GM21367 (cell line): ENCODE results near the gene DHCR24.

Source experiments
- ATAC-seq: cut with Tn5 transposase; IDR thresholded peaks from one replicate; pipeline ENCODE4 v1.9.1; 2021; ENCODE audit not compliant: unreplicated experiment

DHCR24 gene

DNA sequence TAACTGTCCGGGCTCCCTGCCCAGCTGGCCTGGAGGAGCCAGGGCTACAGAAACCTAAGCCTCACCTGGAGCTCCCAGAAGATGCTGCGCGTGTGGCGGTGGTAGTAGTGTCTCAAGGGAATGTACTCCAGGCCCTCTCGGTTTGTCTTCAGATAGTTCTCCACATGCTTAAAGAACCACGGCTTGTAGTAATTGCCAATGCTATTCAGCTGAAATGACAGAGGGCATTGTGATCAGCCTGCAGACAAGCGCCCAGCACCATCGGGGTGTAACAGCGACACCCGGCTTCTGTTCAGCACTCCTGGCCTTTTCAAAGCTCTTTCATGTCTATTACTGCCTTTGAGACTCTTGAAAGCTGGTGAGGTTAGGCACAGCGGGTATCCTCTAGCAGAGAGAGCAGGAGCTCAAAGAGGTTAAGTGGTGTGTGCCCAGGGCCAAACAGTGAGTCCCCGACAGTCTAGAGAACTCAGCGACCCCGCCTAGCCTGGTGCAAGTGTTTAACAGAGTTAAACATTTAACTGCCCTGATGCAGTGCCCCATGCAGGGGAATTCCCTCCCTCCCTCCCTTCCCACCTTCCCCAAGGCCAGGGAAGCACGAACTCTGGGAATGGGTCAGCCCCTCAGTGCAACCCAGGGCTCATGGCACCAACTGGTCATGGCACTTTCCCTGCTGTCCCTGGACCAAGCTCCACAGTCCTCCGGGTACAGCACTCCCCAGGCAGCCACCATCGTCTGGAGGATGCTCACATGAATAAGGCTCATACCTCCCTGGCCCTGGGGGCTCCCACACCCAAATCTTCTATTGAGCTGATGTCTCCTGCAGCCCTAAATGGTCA lies 21.5 kb downstream of the DHCR24 start:
- no peak for ATAC-seq

DNA sequence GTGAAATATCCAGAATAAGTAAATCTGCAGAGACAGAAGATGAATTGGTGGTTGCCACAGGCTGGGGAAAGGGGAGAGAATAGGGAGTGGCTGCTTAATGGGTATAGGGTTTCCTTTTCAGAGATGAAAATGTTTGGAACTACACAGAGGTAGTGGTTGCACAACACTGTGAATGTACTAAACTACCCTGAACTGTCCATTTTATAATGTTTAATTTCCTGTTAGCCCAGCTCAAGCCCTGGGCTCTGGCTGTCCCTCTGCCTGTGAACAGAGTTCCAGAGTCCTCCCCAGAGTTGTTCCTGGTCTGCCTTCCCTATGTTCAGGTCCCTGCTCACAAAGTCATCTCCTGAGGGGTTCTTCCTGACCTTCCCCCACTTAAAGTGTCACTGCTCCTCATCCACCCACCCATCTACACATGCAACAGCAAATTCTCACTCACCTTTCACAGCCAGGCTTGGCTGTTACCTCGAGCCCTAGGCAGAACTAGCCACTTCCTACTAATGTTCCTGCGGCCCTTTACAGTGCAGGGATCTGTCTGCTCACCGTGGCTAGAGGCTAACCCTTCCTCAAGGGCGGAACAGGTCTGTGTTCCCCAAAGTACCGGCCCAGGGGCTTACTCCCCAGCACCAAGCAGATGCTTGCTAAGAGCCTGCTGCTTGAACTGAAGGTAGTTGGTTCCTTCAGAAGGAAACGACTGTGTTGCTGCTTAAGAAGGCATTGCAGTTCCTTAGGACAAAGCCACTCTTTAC lies 22.4 kb downstream of the DHCR24 start:
- ATAC-seq: no peak

DNA sequence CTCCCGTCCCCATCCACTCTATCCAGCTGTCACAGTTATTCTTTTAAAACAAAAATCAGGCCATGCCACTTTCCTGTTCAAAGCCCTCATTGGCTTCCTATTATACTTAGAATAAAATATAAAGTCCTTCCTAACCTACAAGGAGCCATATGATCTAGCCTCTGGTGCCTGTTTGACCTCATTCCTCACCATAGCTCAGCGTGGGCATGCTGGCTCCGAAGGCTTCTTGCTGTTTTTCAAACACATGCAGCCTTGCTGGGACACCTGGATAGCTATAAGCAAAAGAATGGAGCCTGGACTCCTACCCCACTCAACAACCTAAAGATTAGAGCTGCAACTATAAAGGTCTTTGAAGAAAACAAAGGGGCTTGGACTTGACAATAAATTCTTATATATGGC lies 23.7 kb downstream of the DHCR24 start:
- ATAC-seq: no peak

DNA sequence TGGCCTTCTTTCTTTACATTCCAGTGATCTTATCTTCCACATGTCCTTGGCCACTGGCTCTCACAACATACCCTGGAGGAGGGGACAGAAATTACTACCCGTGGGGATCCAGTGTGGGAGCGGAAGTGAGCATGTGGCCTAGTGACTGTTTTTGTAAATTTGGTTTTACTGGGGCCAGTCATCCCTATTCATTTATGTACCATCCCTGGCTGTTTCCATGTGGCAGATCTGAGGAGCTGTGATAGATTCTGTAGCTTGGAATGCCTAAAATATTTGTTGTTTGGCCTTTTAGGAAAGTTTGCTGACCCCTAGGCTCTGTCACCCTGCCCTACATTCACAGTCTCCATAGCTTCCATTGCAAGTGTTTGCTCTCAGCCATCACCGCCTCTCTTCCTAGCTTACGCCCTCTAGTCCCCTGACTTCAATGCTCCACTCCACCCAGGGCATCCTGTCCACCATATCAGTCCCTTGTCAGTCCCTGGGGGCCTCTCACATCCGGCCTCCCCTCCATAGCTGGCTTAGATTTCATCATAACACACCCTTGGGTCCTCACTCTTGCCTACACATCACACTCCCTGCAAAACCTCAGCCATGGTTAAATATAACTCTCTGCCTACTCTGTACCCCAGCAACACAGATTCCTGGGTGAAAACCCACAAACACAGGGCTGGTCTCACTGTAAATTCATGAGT lies 25.8 kb downstream of the DHCR24 start:
- no peak for ATAC-seq

DNA sequence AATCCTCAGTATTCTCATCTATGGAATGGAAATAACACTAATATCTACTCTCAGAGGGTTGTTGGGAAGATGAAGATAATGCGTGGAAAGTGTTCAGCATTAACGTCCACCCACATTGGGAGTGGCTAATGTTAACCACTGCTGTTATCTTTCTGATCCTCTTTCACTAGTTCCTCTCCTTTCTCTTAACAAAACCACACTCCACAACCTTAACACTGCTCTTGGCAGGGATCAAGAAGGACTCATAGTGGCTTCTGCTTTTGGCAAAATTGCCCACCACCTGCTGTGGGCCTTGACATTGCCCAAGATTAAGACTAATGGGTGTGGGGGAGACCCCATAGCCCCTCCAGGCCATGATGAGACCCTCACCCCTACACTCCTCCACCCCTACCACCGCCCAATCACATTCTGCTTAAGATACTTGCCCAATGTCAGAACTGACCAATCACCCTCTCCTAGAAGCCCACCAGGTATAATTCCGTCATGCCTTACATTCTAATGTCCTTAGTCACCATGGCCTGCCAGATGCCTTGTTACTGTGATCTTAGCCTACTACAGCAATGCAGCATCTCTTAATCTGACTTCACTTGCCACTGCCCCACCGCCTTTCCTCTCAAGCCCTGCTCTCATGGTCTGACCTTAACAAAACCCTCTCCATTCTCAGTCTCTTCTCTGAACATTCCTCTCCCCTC lies 27.1 kb downstream of the DHCR24 start:
- ATAC-seq: no peak

DNA sequence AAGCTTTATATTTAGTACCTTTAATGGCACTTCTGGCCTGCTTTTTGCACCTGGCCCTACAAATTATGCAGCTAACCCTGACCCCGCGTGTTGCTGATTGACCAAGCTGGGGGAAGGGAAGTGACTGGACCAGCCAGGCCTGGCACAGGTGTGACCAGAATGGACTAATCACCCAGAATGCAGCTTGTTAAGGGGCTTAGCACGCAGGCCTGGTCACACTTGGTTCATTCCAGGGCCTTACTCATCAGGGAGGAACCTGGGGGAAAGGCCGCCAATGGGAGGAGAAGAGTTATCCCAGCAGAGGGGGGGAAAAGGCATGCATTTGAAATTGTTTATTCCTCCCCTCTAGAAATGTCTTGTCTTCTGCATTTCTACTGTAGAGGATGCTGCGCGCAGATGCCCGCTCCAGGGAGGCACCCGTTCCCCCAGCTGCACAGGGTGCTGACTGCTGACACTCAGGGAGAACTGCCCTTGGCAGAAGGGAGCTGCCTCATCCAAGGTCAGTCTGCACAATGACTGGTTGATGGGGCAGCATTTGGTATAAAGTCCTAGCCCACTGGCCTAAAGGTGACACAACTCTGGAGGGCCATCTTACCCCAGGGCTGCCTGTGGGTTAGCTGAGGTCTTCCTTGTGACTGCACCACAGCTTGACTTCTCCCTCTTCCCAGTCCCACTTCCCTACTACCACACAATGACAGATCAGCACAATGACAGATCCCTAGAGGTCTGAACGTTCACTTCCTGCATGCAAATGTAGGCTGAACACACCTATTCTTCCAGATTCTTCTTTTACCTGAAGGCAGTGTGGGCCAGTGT lies 29.0 kb downstream of the DHCR24 start:
- ATAC-seq: no peak

DNA sequence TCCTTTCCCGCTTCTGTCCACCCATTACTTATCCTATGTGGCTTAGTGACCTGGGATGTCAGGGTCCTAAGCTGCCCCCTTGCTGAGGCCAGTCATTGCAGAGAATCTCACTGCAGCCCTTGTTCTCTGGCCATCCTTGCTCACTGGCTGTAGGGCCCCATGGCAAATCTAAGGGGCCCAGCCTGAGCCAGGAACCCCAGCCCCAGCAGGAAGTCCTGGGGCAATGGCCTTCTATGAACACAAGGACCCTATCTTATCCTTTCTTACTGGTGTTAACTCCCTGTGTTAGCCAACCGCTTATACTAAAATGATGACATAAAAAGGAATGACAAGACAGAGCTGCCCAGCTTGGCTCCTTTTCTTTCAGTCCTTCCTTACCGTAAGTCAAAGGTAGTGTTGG lies 29.9 kb downstream of the DHCR24 start:
- no peak for ATAC-seq

DNA sequence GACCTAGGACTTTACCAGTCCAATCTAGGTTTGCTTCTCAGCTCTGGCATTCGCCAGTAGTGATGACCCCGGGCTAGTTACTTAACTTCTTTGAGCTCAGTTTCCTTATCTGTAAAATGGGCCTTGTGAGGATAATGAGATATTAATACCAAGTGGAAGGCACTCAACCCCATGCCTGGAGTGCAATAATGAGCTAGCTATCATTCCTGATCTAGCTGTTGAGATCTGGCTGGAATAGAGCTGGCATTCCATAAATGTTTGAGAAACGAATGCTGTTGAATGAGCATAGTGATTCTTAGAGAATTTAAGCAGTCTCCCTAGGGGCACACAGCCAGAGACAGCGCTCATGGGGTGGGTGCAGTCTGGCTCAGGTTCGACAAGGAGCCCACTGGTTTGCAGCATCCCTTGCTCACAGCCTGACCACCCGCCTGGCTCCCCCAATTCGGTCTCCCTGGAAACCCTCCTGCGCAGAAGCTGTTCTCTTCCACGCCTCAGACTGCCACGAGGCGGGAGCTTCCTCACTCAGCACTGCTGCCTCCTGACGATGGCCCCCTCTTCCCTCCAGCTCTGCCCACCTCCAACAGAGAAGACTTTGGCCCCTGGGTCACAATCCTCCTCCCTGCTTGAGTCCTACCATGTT lies 32.5 kb downstream of the DHCR24 start:
- no peak for ATAC-seq

DNA sequence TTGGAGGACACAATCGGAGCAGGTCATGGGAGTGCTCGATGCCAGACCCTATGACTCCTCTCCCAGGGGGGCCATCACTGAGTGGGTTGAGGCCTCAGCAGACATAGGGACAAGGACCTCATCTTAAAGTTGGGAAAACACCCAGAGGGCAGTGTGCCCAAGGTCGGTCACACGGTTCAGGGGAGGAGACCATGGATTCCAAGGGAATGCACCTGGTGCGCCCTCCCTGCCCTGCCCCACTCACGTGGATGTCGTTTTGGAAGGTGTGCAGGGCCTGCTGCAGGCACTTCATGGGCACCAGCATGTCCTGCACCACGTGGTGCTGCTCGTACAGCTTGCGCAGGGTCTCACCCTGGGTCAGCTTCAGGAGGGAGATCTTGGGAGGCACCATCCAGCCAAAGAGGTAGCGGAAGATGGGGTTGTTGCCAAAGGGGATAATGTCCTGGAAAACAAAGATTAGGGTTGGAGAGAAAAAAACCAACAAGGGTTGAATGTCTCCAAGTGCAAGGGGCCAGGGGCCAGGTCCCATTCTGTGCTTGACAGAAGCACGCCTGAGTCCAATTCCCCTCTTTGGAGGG lies 33.1 kb downstream of the DHCR24 start:
- ATAC-seq: no peak

DNA sequence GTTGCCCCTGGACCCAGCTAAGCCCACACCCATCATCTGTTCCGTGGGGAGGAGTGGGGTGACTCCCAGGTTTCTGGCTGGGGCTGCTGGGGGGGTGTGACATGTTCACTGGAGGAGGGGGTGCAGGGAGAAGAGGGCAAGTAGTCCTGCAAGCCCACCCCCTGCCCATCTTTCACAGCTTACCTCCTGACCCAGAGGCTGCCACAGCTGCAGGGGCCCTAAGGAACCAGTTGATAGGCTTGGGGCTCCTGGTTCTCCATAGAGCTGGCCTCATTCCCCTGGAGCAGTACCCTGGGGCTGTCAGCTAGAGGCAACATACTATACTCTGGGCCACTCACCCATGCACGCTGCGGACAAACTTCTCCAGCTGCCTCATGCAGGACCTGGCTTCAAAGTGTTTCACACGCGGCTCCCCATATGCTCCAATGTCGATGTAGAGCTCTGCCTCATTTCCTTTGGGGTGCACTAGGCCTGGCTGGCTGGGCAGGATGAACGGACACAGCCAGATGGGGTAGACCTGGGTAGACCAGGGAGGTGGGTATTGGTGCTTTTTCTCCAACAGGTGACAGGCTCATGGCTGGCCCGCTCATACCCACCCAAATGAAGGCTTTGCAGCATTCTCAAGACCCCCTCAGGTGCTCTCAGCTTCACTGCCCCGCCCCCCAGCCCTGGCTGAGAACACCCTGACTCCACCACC lies 33.8 kb downstream of the DHCR24 start:
- ATAC-seq: no peak

DNA sequence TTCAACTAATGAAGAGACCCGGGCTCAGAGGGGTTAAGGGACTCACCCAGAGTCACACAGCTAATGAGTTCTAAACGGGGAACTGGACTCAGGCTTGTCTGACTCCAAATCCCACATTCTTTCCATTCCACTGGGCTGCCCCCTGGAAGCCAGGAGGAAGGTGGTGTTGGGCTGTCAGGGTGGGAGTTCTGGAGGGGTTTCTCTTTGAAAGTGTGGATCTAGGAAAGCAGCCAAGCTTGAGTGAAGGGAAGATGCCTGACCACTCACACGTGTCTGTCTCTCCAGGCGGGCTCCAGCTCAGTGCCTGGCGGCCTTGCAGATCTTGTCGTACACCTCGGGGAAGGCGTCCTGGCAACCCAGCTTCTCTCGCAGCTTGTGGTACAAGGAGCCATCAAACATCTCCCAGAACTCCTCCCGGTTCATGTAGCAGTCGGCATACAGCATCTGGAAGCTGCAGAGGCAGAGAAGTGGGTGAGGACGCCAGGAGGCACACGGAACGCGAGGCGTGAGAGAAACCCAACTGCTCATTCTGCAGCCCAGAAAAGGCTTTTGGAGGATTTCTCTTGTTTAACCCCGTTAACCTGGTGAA lies 35.0 kb downstream of the DHCR24 start:
- no peak for ATAC-seq

DNA sequence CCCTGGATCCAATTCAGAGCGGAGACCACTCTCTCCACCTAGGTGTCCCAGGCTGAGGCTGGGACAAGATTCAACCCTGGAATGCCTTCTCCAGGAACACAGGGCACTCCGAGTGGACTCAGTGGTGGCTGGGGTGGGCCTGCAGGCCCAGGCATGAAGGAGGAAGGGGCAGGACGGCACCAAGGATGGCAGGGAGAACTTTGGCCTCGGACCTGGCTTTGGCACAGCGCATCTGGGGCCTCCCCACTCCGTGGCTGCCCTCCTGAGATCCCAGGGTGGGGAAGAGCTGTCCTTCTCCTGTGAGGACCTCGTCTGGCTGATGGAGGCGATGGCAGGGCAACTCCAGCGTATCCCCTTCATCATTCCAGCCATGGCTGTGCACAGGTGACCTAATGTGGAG lies 35.6 kb downstream of the DHCR24 start:
- ATAC-seq: no peak

DNA sequence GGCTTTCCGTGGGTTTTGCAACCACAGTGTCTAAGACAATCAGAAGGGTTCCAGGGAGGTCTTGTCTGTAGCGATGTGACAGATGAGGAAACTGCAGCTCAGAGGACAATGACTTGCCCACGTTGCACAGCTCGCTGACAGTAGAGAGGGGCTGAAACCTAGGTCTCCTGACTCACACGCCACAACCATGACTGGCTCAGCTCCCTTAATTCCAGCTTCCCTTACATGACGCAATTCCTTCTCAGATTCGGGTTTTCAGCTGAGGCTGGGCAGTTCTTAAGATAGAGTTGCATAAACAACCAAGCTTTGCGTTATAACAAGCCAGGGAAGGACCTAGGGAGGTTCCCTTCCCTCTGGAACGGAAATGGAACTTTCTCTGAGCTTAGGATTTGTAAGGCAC lies 36.3 kb downstream of the DHCR24 start:
- ATAC-seq: no peak

DNA sequence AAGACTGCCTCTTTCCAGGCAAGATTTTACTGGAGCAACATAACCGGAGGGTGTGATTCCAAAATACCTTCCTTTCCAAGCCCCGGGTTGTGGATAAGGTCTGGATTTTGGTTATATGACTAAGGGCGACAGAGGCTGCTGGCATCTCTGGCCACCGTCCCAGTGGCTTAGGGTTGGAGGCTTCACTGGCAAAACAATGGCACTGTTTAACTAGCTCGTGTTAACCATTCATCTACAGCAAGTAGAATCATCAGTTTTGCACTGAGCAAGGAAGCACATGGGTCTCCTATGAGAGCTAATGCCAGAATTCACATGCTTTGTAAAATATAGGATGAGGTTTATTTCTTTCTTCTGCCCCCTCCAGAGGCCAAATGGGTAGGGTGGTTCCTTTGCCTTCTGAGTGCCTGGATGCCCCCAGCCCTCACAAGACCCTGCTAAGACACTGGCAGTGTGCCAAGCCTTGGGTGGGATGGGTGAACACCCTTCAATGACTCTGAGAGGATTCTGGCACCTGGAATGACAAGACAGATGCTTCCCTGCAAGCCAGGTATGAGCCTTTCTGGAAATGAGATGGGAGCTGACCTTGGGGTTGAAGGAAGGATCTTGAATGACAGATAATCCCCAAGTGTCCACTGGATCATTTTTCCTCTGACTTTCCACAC lies 36.8 kb downstream of the DHCR24 start:
- no peak for ATAC-seq

DNA sequence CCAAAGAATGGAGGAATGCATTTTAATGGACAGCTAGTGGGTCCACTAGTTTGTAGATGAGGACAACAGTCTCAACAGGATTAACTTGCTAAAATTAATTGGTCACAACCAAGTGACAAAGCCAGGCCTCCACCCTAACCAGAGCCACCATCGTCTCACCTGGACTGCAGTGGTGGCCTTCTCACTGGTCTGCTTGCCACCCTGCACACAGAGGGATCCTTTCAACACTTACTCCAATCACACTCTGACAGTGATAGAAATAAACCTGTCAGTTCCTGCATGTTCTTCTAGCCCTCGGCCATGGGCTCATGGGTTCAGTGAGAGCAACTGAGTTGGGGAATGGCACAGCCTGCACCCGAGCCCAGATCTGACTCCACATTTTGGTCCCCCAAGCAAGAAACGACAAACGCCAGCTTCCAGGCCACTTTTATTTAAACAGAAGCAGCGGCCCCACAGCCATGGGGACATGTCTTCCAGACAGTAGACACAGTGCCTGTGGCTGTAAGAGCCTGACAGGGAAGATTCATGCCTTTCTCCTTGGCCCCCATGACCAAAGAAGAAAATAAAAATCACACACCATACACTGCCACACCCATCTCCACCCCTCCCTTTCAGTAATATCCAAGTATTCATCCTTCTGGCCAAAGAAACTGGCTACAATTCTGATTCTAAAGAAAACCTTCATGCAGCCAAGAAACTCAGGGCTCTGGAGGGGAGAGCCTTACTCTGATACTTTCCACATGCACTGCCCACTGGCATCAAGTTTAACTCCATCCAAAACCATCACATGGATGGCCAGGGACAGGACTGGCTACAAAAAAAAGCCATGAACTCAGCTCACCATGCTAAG lies 37.6 kb downstream of the DHCR24 start:
- ATAC-seq: no peak

DNA sequence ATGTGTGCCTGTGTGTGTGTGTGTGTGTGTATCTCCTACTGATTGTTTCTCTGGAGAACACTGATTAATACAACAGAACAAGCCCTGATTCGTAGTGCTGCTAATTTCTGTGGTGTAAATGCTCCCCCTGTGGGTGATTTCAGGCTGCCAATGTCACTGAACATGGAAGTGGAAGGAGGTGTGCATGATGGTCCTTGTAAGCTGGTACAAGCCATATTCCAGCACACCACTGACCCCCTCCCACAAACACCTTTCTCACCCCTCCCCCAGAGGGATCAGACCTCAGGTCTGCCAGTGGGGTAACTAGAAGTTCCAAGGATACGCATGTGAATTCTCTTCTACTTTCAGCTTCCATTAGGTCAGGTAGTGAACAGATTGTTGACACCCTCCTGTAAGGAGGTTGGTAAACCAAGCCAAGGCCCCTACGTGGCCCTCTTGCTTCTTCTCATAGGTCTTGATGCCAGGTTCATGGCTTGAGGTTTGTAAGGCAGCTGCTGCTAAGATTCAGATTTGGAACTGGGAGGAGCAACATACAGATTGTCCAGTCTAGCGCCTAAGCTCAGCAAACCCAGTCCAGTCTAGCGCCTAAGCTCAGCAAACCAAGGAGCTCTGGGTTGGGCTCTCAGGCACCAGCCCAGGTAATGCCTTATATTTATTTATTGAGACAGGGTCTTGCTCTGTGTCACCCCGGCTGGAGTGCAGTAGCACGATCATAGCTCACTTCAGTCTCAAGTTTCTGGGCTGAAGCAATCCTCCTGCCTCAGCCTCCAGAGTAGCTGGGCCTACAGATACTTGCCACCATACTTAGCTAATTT lies 38.7 kb downstream of the DHCR24 start:
- ATAC-seq: no peak
